Sigmoid colon (tissue), 7 donors: ENCODE data around the gene MPO. TPM values are rescaled to one million over a fixed set of nuclear protein-coding genes. Genes with fewer than 3 reads are reported as not detected.

Source experiments
- DNase-seq: peaks from one replicate; pipeline ENCODE4 v3.0.0-alpha.2; 2019
- H3K27ac ChIP-seq, 4 donors: fragments of 200-600 bp; sonication (generic); one replicate each; pipeline ENCODE4 v1.5.1; 2016 to 2019; ENCODE audit warnings: mild to moderate bottlenecking in 1 of 4
- H3K27me3 ChIP-seq, 3 donors: fragments of 200-600 bp; sonication (generic); one replicate each; pipeline ENCODE4 v1.5.1; 2019; ENCODE audit warnings: mild to moderate bottlenecking in 1 of 3
- H3K36me3 ChIP-seq, 4 donors: fragments of 200-600 bp; sonication (generic); one replicate each; pipeline ENCODE4 v1.5.1; 2016 to 2019
- H3K4me1 ChIP-seq, 4 donors: fragments of 200-600 bp; sonication (generic); one replicate each; pipeline ENCODE4 v1.5.1; 2017 to 2019
- H3K4me3 ChIP-seq, 4 donors: fragments of 200-600 bp; sonication (generic); one replicate each; pipeline ENCODE4 v1.5.1; 2017 to 2019; ENCODE audit warnings: mild to moderate bottlenecking in 2 of 4, moderate library complexity in 1 of 4
- H3K9me3 ChIP-seq, 4 donors: fragments of 200-600 bp in 3 of 4; sonication (generic) in 3 of 4; one replicate each; pipeline versions ENCODE4 v1.5.1 to v1.6.1; 2013 to 2019
- CTCF ChIP-seq, 4 experiments: fragments of 450-650 bp in 3 of 4; fragments of 200-600 bp in 1 of 4; IDR thresholded peaks; one replicate each; pipeline ENCODE4 v1.5.1; 2016 to 2019; ENCODE audit warnings: antibody characterized with exemption in 4 of 4, mild to moderate bottlenecking in 3 of 4, moderate library complexity in 2 of 4
- EP300 ChIP-seq, 4 donors: sonication (generic); formaldehyde crosslinking; IDR thresholded peaks; one replicate each; pipeline ENCODE4 v1.6.1; 2017; ENCODE audit warnings: antibody characterized with exemption in 4 of 4
- POLR2A ChIP-seq, 2 donors: fragments of 450-650 bp; IDR thresholded peaks; one replicate each; pipeline ENCODE4 v1.6.1; 2016; ENCODE audit warnings: antibody characterized with exemption in 2 of 2, mild to moderate bottlenecking in 2 of 2, moderate library complexity in 2 of 2
- POLR2AphosphoS5 ChIP-seq, 4 donors: sonication (generic); formaldehyde crosslinking; IDR thresholded peaks; one replicate each; pipeline ENCODE4 v1.6.1; 2017; ENCODE audit warnings: antibody characterized with exemption in 4 of 4
- WGBS, 2 donors: extraction: QIAGEN DNeasy Blood & Tissue Kit; methylation state at CpG; one replicate each; pipeline ENCODE4 v1.1.7; 2013; 5-methylcytosine and 5-hydroxymethylcytosine counted together
- intact Hi-C: fragments of 100-400 bp; cut with DNase I; formaldehyde crosslinking; loops from one replicate; pipeline ENCODE4 v1.15.1; 2023
- polyA plus RNA-seq, 3 donors: library from polyadenylated mRNA; stranded (reverse); fragments of 200-250 nt; gene quantifications; one replicate each; pipeline ENCODE4 v1.2.3, GENCODE V29; 2013
- total RNA-seq, 4 donors: library from RNA; depleted of rRNA; stranded (reverse); fragments of >200 nt; gene quantifications; one replicate each; pipeline ENCODE4 v1.1.0, GENCODE V29; 2016
- donor health status: healthy with polysubstance abuse.
- donor health status: Bipolar disorder and iron deficiency.
- donor health status: healthy.

MPO gene
- total and polyA plus RNA-seq, 7 donors, result 0.36 to 0.44 TPM; not detected in 5

DNA sequence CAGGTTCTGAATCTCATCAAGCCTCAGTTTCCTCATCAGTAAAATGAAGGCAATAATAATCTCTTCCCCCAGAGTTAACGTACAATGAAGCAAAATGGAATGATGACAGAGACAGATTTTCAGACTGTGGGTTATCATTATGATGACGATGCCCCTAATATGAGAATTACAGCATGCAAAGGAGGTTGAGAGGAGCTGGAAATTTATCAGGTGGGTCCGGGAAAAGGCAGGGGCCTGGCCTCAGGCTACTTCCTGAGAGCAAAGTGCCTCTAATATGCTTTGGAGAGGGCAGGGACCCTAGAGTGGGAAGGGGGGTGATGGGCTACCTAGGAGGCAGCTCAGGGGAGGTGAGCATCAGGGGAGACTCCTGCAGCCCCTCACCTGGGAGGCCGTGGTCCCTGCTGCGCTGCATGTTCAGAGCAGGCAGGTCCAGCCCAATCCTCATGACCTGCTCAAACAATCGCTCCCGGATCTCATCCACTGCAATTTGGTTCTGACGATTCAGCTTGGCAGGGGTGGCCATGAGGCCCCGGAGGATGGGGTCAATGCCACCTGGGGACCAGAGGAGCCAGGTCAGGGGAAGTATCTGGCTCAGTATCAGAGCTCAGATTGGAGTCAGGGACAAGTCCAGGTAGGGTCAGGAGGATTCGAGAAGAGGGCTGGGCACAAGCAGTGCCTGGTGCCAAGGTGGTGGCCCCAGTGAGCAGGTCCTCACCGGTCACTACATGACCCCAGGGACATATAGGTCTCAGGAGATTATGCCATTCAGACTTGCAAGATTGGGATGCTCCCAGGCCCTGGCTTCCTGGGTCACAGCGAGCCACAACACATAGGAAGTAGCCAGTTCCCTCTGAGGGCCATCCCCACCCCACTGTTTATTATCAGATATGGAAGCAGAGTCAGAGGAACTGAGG is 8.1 kb downstream of the MPO start:
- TF ChIP-seq POLR2AphosphoS5 (IDR thresholded peaks at IDR 0.05), result no peak
- no peak for TF ChIP-seq POLR2A (IDR thresholded peaks at IDR 0.05)
- no peak for TF ChIP-seq CTCF (IDR thresholded peaks at IDR 0.05)
- no peak for TF ChIP-seq EP300 (IDR thresholded peaks at IDR 0.05)
- Histone ChIP-seq H3K27ac (no peak overlapping the region), H3K27me3 (peaks cover 0 to 4% (median 0%) of the 10 kb centered on the region in 3 donors), H3K4me3 (no peak overlapping the region), H3K4me1 (no peaks in the 10 kb centered on the region), H3K9me3 (no peaks in the 10 kb centered on the region), H3K36me3 (no peaks in the 10 kb centered on the region)
- intact Hi-C loops, result no loop called here
- 80 to 88% methylated on average over 12 of the region's 12 CpGs for WGBS, 2 donors
- DNase-seq, result no peak

DNA sequence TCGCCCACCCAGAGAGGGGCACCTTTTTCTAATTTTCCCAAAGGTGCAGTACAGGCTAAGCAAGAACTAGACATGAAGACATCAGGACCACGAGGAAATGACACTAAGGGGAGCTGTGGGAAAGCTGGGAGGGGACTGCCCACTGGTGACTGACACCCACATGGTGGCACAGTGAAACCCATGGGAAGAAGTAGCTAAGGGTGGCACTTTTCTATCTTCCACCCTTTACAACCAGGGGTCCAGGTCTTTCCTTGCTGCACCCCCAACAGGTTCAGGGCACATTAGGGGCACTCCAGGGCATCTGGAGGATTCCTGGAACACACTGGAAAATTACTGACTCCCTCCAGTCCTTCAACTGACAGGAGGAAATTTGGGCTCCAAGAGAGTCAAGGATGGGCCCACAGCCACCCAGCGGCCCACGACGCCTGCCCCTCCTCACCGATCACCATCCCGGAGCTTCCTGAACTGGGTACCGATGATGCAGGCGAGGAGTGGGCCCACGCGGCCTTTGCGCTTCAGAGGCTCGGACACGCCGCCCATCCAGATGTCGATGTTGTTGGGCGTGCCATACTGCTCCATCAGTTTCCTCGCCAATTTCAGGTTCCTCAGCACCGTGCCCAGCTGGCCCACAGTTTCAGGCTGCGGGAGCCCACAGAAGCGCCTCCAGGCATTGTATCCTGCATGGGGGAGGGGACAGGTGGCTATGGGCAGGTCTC is 9.4 kb downstream of the MPO start:
- no peaks in the 10 kb centered on the region for H3K9me3 ChIP-seq
- H3K27ac ChIP-seq, result no peak overlapping the region
- no peak overlapping the region for H3K4me3 ChIP-seq
- DNase-seq, result no peak
- intact Hi-C loops, result no loop called here
- H3K36me3 ChIP-seq, result no peaks in the 10 kb centered on the region
- no peaks in the 10 kb centered on the region for H3K4me1 ChIP-seq
- 90 to 92% methylated on average over 21 of the region's 21 CpGs for WGBS, 2 donors
- H3K27me3 ChIP-seq, result peaks cover 0 to 7% (median 0%) of the 10 kb centered on the region in 3 donors
- TF ChIP-seq EP300 (IDR thresholded peaks at IDR 0.05), result no peak
- TF ChIP-seq POLR2A (IDR thresholded peaks at IDR 0.05), result no peak
- TF ChIP-seq CTCF (IDR thresholded peaks at IDR 0.05), result no peak
- no peak for TF ChIP-seq POLR2AphosphoS5 (IDR thresholded peaks at IDR 0.05)

DNA sequence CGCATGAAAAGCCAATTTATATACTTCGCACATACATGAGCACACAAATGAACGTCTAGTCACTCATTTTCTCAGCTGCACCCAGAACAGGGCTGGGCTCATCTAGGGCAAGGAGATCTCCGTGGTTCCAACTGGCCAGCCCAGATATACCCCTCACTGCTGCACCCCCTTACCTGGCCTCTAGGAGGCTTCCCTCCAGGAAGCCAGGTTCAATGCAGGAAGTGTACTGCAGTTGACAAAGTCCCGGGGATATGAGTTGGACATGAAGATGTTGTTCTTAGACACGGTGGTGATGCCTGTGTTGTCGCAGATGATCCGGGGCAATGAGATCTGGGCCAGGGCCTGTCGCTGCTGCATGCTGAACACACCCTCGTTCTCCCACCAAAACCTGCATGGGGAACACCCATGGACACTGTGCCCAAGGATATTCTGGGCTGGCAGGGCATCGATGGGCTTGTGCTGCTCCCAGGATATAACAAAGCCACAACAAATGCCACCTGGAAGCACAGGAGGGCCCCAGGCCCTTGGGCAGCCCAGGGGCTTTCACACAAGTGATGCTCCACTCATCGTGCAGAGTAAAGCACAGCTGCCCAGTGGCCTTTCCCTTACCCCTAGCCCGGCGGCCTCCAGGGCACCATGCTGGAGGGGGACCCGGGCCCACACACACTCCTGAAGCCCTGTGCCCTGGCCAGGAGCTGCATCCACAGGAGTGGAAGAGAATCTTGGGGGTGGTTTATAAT is 10.1 kb downstream of the MPO start:
- DNase-seq, result no peak
- 75 to 81% methylated on average over 15 of the region's 15 CpGs for WGBS, 2 donors
- TF ChIP-seq POLR2AphosphoS5 (IDR thresholded peaks at IDR 0.05), result no peak
- no peak for TF ChIP-seq POLR2A (IDR thresholded peaks at IDR 0.05)
- TF ChIP-seq CTCF (IDR thresholded peaks at IDR 0.05), result no peak
- TF ChIP-seq EP300 (IDR thresholded peaks at IDR 0.05), result no peak
- Histone ChIP-seq H3K4me1 (no peaks in the 10 kb centered on the region), H3K27ac (no peak overlapping the region), H3K9me3 (no peaks in the 10 kb centered on the region), H3K27me3 (peaks cover 0 to 12% (median 0%) of the 10 kb centered on the region in 3 donors), H3K4me3 (no peak overlapping the region), H3K36me3 (no peaks in the 10 kb centered on the region)
- intact Hi-C loops, result no loop called here

DNA sequence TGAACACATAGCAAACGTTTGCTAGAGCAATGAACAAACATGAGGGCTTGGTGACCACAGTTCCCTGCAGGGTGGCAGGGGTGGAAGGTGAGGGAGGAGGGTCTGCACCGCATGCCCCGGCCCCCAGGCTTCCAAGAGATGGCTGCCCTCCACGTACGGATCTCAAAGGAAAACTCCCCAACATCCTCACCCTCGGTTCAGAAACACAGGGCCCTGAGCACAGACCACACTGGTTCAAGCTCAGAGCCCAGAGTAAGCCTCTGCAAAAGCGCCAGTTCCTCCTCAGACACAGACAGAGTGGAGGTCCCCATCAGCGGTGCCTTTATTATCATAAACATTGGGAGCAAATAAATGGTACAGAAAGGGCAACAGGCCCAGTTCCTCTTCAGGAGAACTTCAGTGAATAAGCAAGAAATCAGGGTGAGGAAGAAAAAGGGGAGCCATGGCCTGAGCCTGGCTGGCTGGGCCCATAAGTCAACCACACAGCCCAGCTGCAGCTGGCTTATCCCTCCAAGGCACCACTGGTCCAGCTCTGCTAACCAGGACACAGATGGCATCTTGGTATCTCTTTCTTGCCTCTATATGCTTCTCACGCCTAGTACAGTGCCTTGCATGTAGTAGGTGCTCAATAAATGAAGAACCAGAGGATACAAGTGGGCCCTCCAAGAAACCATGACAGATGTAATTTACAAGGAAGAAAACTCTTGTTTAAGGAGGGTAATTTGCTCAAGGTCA is 11.0 kb downstream of the MPO start:
- intact Hi-C loops, result no loop called here
- Histone ChIP-seq H3K27ac (no peak overlapping the region), H3K27me3 (peaks cover 0 to 16% (median 0%) of the 10 kb centered on the region in 3 donors), H3K9me3 (no peaks in the 10 kb centered on the region), H3K36me3 (no peaks in the 10 kb centered on the region), H3K4me3 (no peak overlapping the region), H3K4me1 (no peaks in the 10 kb centered on the region)
- TF ChIP-seq CTCF (IDR thresholded peaks at IDR 0.05) (no peak), POLR2AphosphoS5 (IDR thresholded peaks at IDR 0.05) (no peak), EP300 (IDR thresholded peaks at IDR 0.05) (no peak), POLR2A (IDR thresholded peaks at IDR 0.05) (no peak)
- WGBS, 2 donors, result 82% methylated on average over 9 of the region's 9 CpGs
- DNase-seq, result no peak
